BE2C (cell line): Measurements from ENCODE around the gene SEL1L3.

Experiments used
- DNase-seq: peaks from one replicate; pipeline ENCODE4 v3.0.0-alpha.2; 2020
- H3K27me3 ChIP-seq: fragments of 250-450 bp; sonication (Bioruptor Pico); 2 replicates; pipeline ENCODE4 v1.5.1; 2020; ENCODE audit warnings: mild to moderate bottlenecking
- H3K36me3 ChIP-seq: fragments of 250-450 bp; sonication (Bioruptor Pico); 2 replicates; pipeline ENCODE4 v1.5.1; 2020; ENCODE audit warnings: mild to moderate bottlenecking
- H3K4me1 ChIP-seq: fragments of 250-450 bp; sonication (Bioruptor Pico); 2 replicates; pipeline ENCODE4 v1.5.1; 2020
- H3K4me3 ChIP-seq: 2 replicates; pipeline ENCODE4 v1.5.1; 2011; ENCODE audit warnings: low read depth, low read length
- H3K9me3 ChIP-seq: fragments of 250-450 bp; sonication (Bioruptor Pico); 2 replicates; pipeline ENCODE4 v1.5.1; 2020
- TF ChIP-seq, protein P1 (sequence below): IDR thresholded peaks from 2 replicates; pipeline ENCODE4 v1.5.1; 2012; ENCODE audit warnings: mild to moderate bottlenecking, low read depth, low read length

The SEL1L3 gene

DNA sequence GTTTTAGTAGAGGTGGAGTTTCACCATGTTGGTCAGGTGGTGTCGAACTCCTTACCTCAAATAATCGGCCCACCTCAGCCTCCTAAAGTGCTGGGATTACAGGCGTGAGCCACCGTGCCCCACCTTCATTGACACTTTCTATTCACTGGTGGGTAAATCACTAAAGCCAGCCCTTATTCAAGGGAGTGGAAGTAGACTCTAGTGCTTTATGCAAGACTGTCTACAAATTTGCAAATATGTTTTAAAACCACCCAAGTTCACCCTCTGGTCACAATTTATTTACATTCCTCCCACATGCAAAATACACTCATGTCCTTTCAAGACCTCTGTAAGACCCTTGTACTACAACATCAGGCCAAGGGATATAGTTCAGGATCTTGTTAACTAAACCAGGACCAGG, 162.1 kb downstream of the SEL1L3 start:
- Histone ChIP-seq H3K9me3 (no peaks in the 10 kb centered on the region), H3K4me1 (no peaks in the 10 kb centered on the region), H3K36me3 (no peaks in the 10 kb centered on the region), H3K4me3 (no peak overlapping the region), H3K27me3 (no peaks in the 10 kb centered on the region)
- TF ChIP-seq, protein P1, sequence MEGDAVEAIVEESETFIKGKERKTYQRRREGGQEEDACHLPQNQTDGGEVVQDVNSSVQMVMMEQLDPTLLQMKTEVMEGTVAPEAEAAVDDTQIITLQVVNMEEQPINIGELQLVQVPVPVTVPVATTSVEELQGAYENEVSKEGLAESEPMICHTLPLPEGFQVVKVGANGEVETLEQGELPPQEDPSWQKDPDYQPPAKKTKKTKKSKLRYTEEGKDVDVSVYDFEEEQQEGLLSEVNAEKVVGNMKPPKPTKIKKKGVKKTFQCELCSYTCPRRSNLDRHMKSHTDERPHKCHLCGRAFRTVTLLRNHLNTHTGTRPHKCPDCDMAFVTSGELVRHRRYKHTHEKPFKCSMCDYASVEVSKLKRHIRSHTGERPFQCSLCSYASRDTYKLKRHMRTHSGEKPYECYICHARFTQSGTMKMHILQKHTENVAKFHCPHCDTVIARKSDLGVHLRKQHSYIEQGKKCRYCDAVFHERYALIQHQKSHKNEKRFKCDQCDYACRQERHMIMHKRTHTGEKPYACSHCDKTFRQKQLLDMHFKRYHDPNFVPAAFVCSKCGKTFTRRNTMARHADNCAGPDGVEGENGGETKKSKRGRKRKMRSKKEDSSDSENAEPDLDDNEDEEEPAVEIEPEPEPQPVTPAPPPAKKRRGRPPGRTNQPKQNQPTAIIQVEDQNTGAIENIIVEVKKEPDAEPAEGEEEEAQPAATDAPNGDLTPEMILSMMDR, result no peak
- no peak for DNase-seq

GRCh38 chr4:25697516-25697915, 165.3 kb downstream of the SEL1L3 start:
- no peak for DNase-seq
- Histone ChIP-seq H3K9me3 (no peaks in the 10 kb centered on the region), H3K27me3 (no peaks in the 10 kb centered on the region), H3K36me3 (no peaks in the 10 kb centered on the region), H3K4me3 (no peak overlapping the region), H3K4me1 (no peaks in the 10 kb centered on the region)
- TF ChIP-seq, protein P1, result no peak
